Measurements from ENCODE around the gene PIP5KL1. TPM values are rescaled to one million over a fixed set of nuclear protein-coding genes. Genes with fewer than 3 reads are reported as not detected.

Gene PIP5KL1
- total RNA-seq, 1 donor from 2014 or later: 3.4 TPM

DNA sequence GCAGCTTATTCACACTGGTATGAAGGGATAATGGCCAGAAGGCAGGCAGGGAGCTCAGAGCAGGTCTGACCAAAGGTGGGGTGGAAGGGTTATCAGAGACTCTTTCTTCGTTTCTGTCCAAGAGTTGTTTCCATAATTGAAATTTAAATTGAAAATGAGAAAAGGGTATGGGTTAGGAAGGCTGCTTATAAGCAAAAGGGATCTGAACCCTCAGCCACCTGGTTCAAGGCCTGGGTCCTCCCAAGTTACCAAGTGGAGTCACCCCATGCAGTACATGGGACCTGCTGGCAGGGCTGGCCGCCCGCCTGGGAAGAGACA lies 32.4 kb upstream of the PIP5KL1 start:
- no peak for DNase-seq (ENCODE audit: low spot score)
- Mint-ChIP-seq H3K4me1 (ENCODE audit: low read depth) (peaks cover 72% of the 10 kb centered on the region), H3K9me3 (no peaks in the 10 kb centered on the region), H3K27me3 (ENCODE audit: low read depth) (no peaks in the 10 kb centered on the region), H3K36me3 (ENCODE audit: low read depth) (peaks cover 48% of the 10 kb centered on the region), H3K27ac (peak overlapping the region; percentile 11), H3K4me3 (ENCODE audit: low read depth) (no peak overlapping the region)
- intact Hi-C loops (cut with micrococcal nuclease): no loop called here

DNA sequence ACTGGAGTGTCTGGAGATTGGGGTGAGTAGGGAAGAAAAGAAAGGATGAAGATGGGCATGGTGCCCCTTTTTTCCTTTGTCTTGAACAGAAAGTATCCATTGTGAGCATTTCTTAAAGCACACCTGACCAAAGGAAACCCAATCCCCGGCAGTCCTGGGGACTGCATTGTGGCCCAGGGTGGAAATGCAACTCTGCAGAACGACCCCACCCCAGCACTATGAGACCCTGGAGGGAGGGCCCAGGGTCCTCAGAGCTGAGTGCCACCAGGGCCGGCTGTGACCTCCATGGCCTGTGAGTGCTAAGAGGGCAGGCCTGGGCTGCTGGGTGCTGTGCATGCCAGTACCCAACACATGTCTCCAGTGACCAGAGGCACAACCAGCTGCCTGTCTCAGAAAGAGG lies 31.7 kb upstream of the PIP5KL1 start:
- H3K4me1 Mint-ChIP-seq (ENCODE audit: low read depth): peaks cover 69% of the 10 kb centered on the region
- no peak for DNase-seq (ENCODE audit: low spot score)
- no peak overlapping the region for H3K4me3 Mint-ChIP-seq (ENCODE audit: low read depth)
- H3K36me3 Mint-ChIP-seq (ENCODE audit: low read depth): peaks cover 51% of the 10 kb centered on the region
- H3K27me3 Mint-ChIP-seq (ENCODE audit: low read depth): no peaks in the 10 kb centered on the region
- no peaks in the 10 kb centered on the region for H3K9me3 Mint-ChIP-seq
- intact Hi-C loops (cut with micrococcal nuclease): no loop called here
- no peak overlapping the region for H3K27ac Mint-ChIP-seq

DNA sequence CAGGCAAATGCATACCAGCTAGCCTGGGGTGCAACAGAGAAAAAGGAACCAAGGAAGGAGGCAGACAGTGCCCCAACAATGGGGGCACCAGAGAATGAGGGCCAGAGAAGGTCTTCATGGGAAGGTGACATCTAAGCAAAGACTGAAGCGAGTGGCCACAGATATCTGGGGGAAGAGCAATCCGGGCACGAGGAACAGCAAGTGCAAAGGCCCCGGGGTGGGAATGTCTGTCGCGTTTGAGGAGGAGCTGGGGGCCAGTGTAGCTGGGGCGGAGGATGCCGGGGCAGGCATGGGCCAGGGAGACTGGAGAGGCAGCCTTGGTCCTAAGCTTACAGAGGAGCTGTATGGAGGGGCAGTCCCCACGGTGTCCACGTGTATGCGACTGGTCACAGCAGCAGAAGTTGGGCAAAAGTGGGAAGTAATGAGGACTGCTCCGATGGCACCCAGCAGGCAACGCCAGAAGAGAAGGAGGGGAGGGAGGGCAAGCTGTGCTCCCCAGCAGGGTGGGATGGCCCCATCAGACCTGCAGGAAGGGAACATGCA lies 31.1 kb upstream of the PIP5KL1 start:
- H3K9me3 Mint-ChIP-seq: no peaks in the 10 kb centered on the region
- H3K4me3 Mint-ChIP-seq (ENCODE audit: low read depth): no peak overlapping the region
- peaks cover 69% of the 10 kb centered on the region for H3K4me1 Mint-ChIP-seq (ENCODE audit: low read depth)
- no peak for DNase-seq (ENCODE audit: low spot score)
- H3K36me3 Mint-ChIP-seq (ENCODE audit: low read depth): peaks cover 51% of the 10 kb centered on the region
- intact Hi-C loops (cut with micrococcal nuclease): no loop called here
- H3K27ac Mint-ChIP-seq: peak overlapping the region; percentile 7
- no peaks in the 10 kb centered on the region for H3K27me3 Mint-ChIP-seq (ENCODE audit: low read depth)

DNA sequence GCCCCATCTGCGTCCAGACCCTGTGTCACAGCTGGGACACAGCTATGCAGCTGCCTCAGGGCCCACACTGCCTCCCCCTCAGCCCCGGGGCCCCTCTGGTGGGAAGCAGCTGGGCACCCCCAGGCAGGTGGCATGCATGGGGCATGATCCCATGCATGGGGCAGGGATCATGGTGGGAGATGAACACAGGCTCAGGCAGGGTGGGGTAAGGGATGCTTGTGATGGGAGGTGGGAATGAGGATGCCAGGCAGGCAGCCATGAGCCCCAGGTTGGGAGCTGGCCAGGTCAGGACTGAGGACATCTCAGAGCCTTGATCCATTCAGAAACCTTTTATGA lies 30.5 kb upstream of the PIP5KL1 start:
- H3K36me3 Mint-ChIP-seq (ENCODE audit: low read depth): peaks cover 52% of the 10 kb centered on the region
- peaks cover 66% of the 10 kb centered on the region for H3K4me1 Mint-ChIP-seq (ENCODE audit: low read depth)
- no peak overlapping the region for H3K27ac Mint-ChIP-seq
- intact Hi-C loops (cut with micrococcal nuclease): no loop called here
- no peak for DNase-seq (ENCODE audit: low spot score)
- no peaks in the 10 kb centered on the region for H3K27me3 Mint-ChIP-seq (ENCODE audit: low read depth)
- no peaks in the 10 kb centered on the region for H3K9me3 Mint-ChIP-seq
- no peak overlapping the region for H3K4me3 Mint-ChIP-seq (ENCODE audit: low read depth)

DNA sequence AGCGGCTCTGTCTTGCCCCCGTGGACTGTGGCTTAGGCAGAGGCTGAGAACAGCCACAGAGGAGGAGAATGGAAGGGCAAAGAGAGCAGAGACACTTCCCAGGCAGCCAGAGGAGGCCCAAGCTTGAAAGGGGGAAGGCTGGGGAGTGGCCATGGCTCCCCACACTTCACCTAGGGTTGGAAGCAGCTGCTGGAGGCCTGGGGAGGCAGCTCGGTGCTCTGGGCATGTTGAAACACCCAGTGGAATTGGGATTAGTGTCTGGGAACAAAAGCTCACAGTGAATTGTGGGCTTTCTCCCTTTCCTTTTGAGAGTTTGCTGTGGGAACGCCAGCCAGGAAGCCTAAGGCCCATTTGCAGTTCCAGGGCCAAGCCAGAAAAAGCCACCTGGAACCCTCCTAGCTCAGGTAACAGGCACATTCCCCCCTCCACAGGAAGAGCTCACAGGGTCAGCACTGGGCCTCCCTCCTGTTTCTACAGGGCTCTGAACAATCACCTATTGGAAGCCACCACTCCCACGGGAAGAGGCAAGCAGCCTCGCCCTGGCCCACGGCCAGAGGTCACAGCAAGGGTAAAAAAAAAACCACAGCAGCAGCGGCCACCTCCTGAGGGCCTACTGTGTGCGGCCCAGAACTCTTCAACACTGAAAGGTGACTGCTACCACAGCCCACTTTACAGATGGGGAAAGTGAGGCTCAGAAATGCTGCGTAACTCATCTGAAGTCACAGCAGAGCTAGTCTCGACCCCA lies 30.0 kb upstream of the PIP5KL1 start:
- Mint-ChIP-seq H3K4me1 (ENCODE audit: low read depth) (peaks cover 71% of the 10 kb centered on the region), H3K27ac (peak overlapping the region; percentile 51), H3K9me3 (no peaks in the 10 kb centered on the region), H3K27me3 (ENCODE audit: low read depth) (no peaks in the 10 kb centered on the region), H3K4me3 (ENCODE audit: low read depth) (no peak overlapping the region), H3K36me3 (ENCODE audit: low read depth) (peaks cover 54% of the 10 kb centered on the region)
- intact Hi-C loops (cut with micrococcal nuclease): no loop called here
- DNase-seq (ENCODE audit: low spot score): no peak

DNA sequence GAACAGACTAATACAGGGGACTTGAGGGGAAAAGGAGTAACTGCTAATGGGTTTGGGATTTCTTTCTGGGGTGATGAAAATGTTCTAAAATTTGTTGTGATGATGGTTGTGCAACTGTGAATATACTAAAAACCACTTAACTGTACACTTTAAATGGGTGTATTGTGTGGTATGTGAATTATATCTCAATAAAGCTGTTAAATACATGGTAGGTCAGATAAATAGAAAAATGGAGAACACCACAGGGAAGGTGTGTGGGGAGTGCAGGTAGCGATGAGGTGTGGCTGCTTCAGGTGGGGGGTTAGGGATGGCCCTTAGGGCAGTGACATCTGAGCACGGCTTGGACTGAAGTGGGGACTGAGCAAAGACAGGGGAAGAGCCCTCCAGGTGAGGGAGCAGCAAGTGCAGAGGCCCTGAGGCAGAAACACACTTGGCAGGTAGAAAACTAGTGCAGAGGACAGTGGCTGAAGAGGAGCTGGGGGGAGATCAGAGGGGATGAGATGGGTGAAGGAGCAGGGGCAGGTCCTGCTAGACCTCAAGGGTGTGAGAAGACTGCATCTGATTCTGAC lies 29.3 kb upstream of the PIP5KL1 start:
- peaks cover 48% of the 10 kb centered on the region for H3K36me3 Mint-ChIP-seq (ENCODE audit: low read depth)

DNA sequence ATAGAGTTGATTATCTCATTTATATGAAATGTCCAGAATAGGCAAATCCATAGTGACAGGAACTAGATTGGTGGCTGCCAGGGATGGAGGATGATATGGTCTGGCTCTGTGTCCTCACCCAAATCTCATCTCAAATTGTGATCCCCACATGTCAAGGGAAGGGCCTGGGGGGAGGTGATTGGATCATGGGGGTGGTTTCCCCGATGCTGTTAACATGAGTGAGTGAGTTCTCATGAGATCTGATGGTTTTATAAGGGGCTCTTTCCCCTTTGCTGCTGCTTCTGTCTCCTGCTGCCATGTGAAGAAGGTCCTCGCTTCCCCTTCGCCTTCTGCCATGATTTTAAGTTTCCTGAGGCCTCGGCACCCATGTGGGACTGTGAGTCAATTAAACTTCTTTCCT lies 28.8 kb upstream of the PIP5KL1 start:
- Mint-ChIP-seq H3K36me3 (ENCODE audit: low read depth) (peaks cover 48% of the 10 kb centered on the region), H3K27ac (peak overlapping the region; percentile 51), H3K4me3 (ENCODE audit: low read depth) (no peak overlapping the region), H3K9me3 (no peaks in the 10 kb centered on the region), H3K27me3 (ENCODE audit: low read depth) (no peaks in the 10 kb centered on the region), H3K4me1 (ENCODE audit: low read depth) (peaks cover 74% of the 10 kb centered on the region)
- DNase-seq (ENCODE audit: low spot score): no peak
- intact Hi-C loops (cut with micrococcal nuclease): no loop called here

More for the DNA sequence above, 29.3 kb upstream of the PIP5KL1 start:
- H3K4me3 Mint-ChIP-seq (ENCODE audit: low read depth): no peak overlapping the region
- peaks cover 69% of the 10 kb centered on the region for H3K4me1 Mint-ChIP-seq (ENCODE audit: low read depth)
- H3K27me3 Mint-ChIP-seq (ENCODE audit: low read depth): no peaks in the 10 kb centered on the region
- no peak for DNase-seq (ENCODE audit: low spot score)
- H3K9me3 Mint-ChIP-seq: no peaks in the 10 kb centered on the region
- intact Hi-C loops (cut with micrococcal nuclease): no loop called here
- H3K27ac Mint-ChIP-seq: peak overlapping the region; percentile 51

DNA sequence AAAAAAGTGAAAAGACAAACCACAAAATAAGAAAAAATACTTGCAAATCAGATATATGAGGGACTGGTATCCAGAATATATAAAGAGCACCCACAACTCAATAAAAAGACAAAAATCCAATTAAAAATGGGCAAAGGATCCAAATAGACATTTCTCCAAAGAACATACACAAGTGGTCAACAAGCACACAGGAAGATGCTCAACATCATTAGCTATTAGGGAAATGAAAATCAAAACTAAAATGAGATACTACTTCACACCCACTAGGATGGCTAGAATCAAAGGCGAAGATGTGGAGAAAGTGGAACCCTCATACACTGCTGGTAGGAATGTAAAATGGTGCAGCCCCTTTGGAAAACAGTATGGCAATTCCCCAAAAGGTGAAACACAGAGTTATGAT lies 28.2 kb upstream of the PIP5KL1 start:
- no peaks in the 10 kb centered on the region for H3K27me3 Mint-ChIP-seq (ENCODE audit: low read depth)
- intact Hi-C loops (cut with micrococcal nuclease): no loop called here
- no peaks in the 10 kb centered on the region for H3K9me3 Mint-ChIP-seq
- peaks cover 48% of the 10 kb centered on the region for H3K36me3 Mint-ChIP-seq (ENCODE audit: low read depth)
- H3K27ac Mint-ChIP-seq: no peak overlapping the region
- no peak for DNase-seq (ENCODE audit: low spot score)
- peaks cover 77% of the 10 kb centered on the region for H3K4me1 Mint-ChIP-seq (ENCODE audit: low read depth)
- H3K4me3 Mint-ChIP-seq (ENCODE audit: low read depth): no peak overlapping the region

DNA sequence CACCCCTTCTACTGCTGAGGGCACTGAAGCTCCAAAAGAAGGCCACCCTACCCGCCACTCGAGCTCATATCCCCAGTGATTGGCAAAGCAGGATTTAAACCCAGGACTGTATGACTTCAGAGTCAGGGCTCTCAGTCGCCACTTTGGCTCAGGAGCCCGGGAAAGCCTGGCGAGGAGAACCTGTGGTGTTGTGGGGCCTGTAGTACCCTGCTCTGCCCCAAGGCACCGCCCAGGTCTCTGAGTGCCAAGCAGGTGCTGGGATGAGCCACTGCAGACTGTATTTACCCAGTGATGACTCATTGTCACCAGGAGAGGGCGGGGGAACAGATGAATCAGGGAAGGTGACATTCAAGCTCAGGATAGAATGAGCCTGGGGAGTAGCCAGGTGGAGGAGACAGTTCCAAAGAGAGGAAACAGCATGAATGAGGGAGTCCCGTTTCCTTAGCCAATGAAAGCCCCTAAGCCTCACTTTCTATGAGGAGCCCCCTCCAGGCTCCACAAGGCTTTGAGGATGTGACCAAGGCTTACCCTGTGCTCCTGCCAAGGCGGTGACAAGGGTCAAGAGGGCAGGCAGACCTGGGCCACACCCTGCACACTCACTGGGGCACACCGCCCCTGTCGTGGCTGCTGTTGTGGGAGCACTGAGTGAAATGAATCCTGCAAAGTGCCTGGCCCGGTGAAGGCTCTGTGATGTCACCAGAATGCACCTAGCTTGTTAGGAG lies 24.9 kb upstream of the PIP5KL1 start:
- peak overlapping the region; percentile 65 for H3K27ac Mint-ChIP-seq
- intact Hi-C loops (cut with micrococcal nuclease): loop anchor here (1.0 to 2.0 kb wide), 3 partner anchors 15 to 80 kb away; no protein-coding TSS in a partner anchor
- peak overlapping the region; percentile 22 for H3K4me3 Mint-ChIP-seq (ENCODE audit: low read depth)
- no peaks in the 10 kb centered on the region for H3K9me3 Mint-ChIP-seq
- peaks cover 34% of the 10 kb centered on the region for H3K36me3 Mint-ChIP-seq (ENCODE audit: low read depth)
- peak; percentile 60 for DNase-seq (ENCODE audit: low spot score)
- peaks cover 61% of the 10 kb centered on the region for H3K4me1 Mint-ChIP-seq (ENCODE audit: low read depth)
- no peaks in the 10 kb centered on the region for H3K27me3 Mint-ChIP-seq (ENCODE audit: low read depth)

DNA sequence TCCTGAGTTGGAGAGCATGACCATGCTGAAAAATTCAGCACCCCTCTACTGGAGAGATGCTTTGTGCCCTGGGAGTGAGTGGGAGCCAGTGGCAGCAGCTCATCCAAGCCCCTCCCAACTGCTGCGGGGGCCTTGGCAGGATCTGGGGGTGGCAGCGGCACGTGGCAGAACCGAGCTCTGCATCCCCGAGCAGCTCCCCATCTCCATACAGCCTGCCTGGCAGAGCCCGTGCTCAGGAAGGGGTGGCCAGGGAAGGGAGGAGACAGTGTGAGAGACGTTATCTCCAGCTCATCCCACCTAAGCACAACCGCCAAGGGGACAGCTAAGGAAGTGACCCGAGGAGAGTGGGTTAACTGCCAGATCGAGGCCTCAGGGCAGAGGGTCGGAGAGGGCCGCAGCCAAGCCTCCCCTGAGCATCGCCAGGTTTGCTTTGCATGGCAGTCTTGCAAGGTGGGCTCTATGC lies 24.3 kb upstream of the PIP5KL1 start:
- no peak overlapping the region for H3K4me3 Mint-ChIP-seq (ENCODE audit: low read depth)
- H3K27me3 Mint-ChIP-seq (ENCODE audit: low read depth): no peaks in the 10 kb centered on the region
- H3K4me1 Mint-ChIP-seq (ENCODE audit: low read depth): peaks cover 59% of the 10 kb centered on the region
- no peak overlapping the region for H3K27ac Mint-ChIP-seq
- H3K36me3 Mint-ChIP-seq (ENCODE audit: low read depth): peaks cover 35% of the 10 kb centered on the region
- intact Hi-C loops (cut with micrococcal nuclease): loop anchor here (1.0 to 2.0 kb wide), 3 partner anchors 15 to 80 kb away; no protein-coding TSS in a partner anchor
- no peak for DNase-seq (ENCODE audit: low spot score)
- H3K9me3 Mint-ChIP-seq: no peaks in the 10 kb centered on the region

DNA sequence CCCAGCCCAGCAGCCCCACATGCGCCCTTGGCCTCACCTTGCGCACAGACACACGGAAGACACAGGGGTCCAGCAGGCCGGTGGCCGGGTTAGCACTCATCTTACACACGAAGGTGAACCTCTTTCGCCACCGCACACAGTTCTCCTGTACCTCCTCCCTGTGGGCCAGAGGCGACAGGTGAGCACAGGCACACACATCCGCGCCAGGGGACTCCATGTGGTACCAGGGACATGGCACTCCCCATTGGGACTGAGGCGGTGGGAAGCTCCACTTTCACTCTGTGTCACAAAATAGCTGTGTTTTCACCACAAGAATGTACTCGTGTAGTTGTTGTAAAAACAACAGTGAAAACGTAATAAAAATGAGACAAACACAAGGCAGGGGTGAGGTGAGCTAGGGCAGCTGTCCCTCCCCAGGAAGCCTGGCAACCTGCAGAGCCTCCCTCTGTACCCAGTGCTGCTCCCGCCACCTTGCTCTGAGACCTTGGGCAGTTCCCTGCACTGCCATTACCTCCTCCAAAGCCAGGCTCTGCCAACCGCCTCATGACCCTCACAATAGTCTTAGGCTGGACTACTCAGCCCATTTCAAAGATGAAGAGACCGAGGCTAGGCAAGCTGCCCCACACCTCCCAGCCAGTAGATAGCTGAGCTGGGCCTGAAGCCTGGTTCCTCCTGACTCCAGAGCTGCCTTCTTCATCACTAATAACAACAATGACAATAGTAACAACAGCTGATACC lies 23.4 kb upstream of the PIP5KL1 start:
- no peaks in the 10 kb centered on the region for H3K9me3 Mint-ChIP-seq
- peaks cover 50% of the 10 kb centered on the region for H3K4me1 Mint-ChIP-seq (ENCODE audit: low read depth)
- intact Hi-C loops (cut with micrococcal nuclease): loop anchor here (2.0 kb wide), 1 partner anchor 77 kb away; no protein-coding TSS in a partner anchor
- H3K27me3 Mint-ChIP-seq (ENCODE audit: low read depth): no peaks in the 10 kb centered on the region
- H3K4me3 Mint-ChIP-seq (ENCODE audit: low read depth): no peak overlapping the region
- DNase-seq (ENCODE audit: low spot score): no peak
- peak overlapping the region; percentile 58 for H3K27ac Mint-ChIP-seq
- H3K36me3 Mint-ChIP-seq (ENCODE audit: low read depth): peaks cover 30% of the 10 kb centered on the region

DNA sequence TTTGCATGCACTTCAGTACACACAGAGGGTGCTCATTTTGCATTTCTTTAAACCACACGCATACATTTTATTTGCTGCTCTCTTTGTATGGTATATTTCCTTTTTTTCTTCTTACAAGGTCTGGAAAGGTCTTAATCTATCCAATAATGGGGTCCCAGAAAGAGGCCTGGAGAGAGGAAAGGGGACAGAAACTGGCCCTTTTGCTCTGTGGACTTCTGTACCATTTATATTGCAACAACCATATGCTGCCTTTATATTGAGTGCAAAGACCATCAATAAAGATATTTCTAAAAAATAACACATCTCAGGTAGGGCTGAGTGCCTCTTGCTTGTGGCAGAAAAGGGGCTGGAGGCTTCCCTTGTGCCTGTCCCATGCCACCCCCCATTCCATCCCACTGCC lies 22.6 kb upstream of the PIP5KL1 start:
- intact Hi-C loops (cut with micrococcal nuclease): no loop called here
- Mint-ChIP-seq H3K27ac (no peak overlapping the region), H3K36me3 (ENCODE audit: low read depth) (peaks cover 30% of the 10 kb centered on the region), H3K27me3 (ENCODE audit: low read depth) (no peaks in the 10 kb centered on the region), H3K4me3 (ENCODE audit: low read depth) (no peak overlapping the region), H3K4me1 (ENCODE audit: low read depth) (peaks cover 48% of the 10 kb centered on the region), H3K9me3 (no peaks in the 10 kb centered on the region)
- DNase-seq (ENCODE audit: low spot score): no peak
